GM12892 (cell line): ENCODE data around the gene GOLGA6L7.
"Not testable (repeated sequence)": the region's sequence is repeated elsewhere in the genome, so short reads cannot be mapped to it uniquely, and the experiment has no call there.

ENCODE experiments used
- POLR2A ChIP-seq: IDR thresholded peaks from 2 replicates; pipeline ENCODE4 v1.6.1; 2011; ENCODE audit warnings: low read depth, low read length, control low read depth
- POLR2AphosphoS5 ChIP-seq: IDR thresholded peaks from 2 replicates; pipeline ENCODE4 v1.6.1; 2011; ENCODE audit warnings: low read depth, low read length, control low read depth
- TAF1 ChIP-seq: IDR thresholded peaks from 2 replicates; pipeline ENCODE4 v1.6.1; 2011; ENCODE audit warnings: low read depth, mild to moderate bottlenecking, control low read depth, low read length, borderline replicate concordance

DNA sequence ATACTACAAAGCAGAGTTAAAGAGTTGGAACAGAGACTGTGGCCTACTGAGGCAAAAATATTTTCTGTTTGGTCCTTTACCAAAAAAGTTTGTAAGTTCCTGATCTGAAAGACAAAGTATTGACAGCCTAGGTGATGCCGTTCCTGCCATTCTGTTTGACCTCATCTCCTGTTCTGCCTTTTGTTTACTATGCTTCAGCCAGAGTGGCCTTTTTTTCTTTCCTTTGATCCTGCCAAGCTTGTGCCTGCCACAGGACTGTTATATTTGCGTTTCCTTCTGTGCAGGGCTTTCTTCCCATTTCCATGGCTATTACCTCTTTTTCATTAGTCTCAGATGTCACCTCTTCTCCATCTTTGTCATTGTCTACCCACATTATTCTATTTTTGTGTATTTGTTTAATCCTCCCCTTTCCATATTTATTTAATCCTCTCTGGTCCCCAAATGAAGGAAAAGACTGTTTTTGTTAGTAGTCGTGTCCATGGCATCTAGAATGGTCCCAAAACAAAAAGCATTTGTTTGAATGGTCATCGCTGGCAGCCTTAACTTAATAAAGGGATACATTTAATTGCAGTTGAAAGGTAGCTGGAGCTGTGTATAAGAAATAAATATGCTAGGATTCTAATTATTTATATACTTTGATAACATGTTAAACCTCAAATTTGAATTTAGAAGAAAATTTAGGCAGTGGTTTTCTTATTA is 36.4 kb downstream of the GOLGA6L7 start:
- not testable (repeated sequence) for TF ChIP-seq POLR2A, POLR2AphosphoS5, TAF1
